Stimulated activated naive CD4-positive, alpha-beta T cell treated with Interleukin-2 at 50 U/mL for 16 hours (primary cell): ENCODE data around the gene MAP7.

Experiments
- DNase-seq: peaks from one replicate; lab custom pipeline; 2025; lab: John Stamatoyannopoulos, UW

The MAP7 gene

DNA sequence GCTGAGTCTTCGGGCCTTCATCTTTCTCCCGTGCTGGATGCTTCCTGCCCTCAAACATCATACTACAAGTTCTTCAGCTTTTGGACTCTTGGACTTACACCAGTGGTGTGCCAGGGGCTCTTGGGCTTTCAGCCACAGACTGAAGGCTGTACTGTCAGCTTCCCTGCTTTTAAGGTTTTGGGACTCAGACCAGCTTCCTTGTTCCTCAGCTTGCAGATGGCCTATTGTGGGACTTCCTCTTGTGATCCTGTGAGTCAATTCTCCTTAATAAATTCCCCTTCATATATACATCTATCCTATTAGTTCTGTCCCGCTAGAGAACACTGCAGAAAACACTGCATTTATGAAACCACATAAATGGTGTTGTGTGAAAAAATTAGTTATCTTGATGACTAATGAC, 246.7 kb downstream of the MAP7 start:
- no peak for DNase-seq

DNA sequence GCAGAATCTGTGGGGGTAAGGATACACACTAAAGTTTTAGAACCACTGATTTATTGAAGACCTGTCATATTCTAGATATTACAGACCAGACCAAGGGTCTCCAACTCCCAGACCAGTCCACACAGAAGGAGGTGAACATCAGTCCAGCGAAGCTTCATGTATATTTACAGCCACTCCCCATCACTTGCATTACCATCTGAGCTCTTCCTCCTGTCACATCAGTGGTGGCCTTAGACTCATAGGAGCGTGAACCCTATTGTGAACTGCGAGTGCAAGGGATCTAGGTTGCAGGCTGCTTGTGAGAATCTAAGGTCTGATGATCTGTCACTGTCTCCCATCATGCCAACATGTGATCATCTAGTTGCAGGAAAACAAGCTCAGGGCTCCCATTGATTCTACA, 255.6 kb downstream of the MAP7 start:
- DNase-seq: no peak
